Endothelial cell of umbilical vein (primary cell): ENCODE data around the gene DNAI2. TPM values are rescaled to one million over a fixed set of nuclear protein-coding genes. Genes with fewer than 3 reads are reported as not detected.

Experiments
- BruUV-seq: library from RNA; stranded (reverse); fragments of 400-500 nt; replicated peaks from 2 replicates; lab custom pipeline; 2021; lab: Mats Ljungman, UMichigan
- CTCF ChIA-PET: fragments of 300-600, 350-600 bp; sonication (Branson Sonifier 250); formaldehyde crosslinking; loops from one replicate; lab custom pipeline; 2021; ENCODE audit warnings: antibody characterized with exemption, inconsistent platforms; lab: Charles Lee
- POLR2A ChIA-PET: fragments of 300-600, 350-600 bp; sonication (Branson Sonifier 250); formaldehyde crosslinking; loops from one replicate; lab custom pipeline; 2021; ENCODE audit warnings: antibody characterized with exemption, inconsistent platforms; lab: Charles Lee
- DNase-seq: peaks from one replicate; pipeline ENCODE4 v3.0.0-alpha.2; 2011; ENCODE audit warnings: low read depth, low spot score
- FAIRE-seq: peaks from 2 replicates; lab custom pipeline; 2011; peaks lifted over from hg19 to GRCh38; lab: Jason Lieb, UNC
- H2AFZ ChIP-seq: 2 replicates; pipeline ENCODE4 v1.6.0; 2012; ENCODE audit warnings: low read depth, low read length, control low read depth, inconsistent platforms
- H3K27ac ChIP-seq: 2 replicates; pipeline ENCODE4 v1.5.1; 2011; ENCODE audit warnings: low read depth, mild to moderate bottlenecking, control low read depth, low read length, moderate library complexity; ENCODE audit not compliant: insufficient read depth
- H3K27me3 ChIP-seq, 2 experiments: 2 replicates each; pipeline versions ENCODE4 v1.6.0 to v1.6.1; 2011; ENCODE audit warnings: low read length in 2 of 2, mixed read lengths in 1 of 2; ENCODE audit not compliant: control insufficient read depth in 2 of 2, insufficient read depth in 2 of 2
- H3K36me3 ChIP-seq, 2 experiments: 2 replicates in 1 of 2; 3 replicates in 1 of 2; pipeline ENCODE4 v1.5.1; 2011; ENCODE audit warnings: low read length in 2 of 2, mild to moderate bottlenecking in 1 of 2, moderate library complexity in 1 of 2; ENCODE audit not compliant: control insufficient read depth in 2 of 2, insufficient read depth in 2 of 2; ENCODE audit errors: extremely low read depth in 1 of 2
- H3K4me1 ChIP-seq: 3 replicates; pipeline ENCODE4 v1.5.1; 2011; ENCODE audit warnings: mild to moderate bottlenecking, low read length; ENCODE audit not compliant: control insufficient read depth, insufficient read depth; ENCODE audit errors: extremely low read depth
- H3K4me2 ChIP-seq: 2 replicates; pipeline ENCODE4 v1.6.1; 2011; ENCODE audit warnings: low read length, control low read depth, mixed read lengths; ENCODE audit not compliant: insufficient read depth
- H3K4me3 ChIP-seq, 3 experiments: fragments of 200-600 bp in 1 of 3; sonication (generic), shearing (Covaris generic) in 1 of 3; replicated peaks in 1 of 3; 2 replicates each; pipeline ENCODE4 v1.5.1; 2011 to 2016; ENCODE audit warnings: control low read depth in 3 of 3, low read length in 3 of 3, mild to moderate bottlenecking in 2 of 3, inconsistent platforms in 1 of 3, low read depth in 1 of 3, moderate library complexity in 1 of 3; ENCODE audit not compliant: insufficient read depth in 1 of 3
- H3K79me2 ChIP-seq: 2 replicates; pipeline ENCODE4 v1.6.0; 2012; ENCODE audit warnings: low read length, inconsistent platforms; ENCODE audit not compliant: control insufficient read depth, insufficient read depth
- H3K9ac ChIP-seq: replicated peaks from 2 replicates; pipeline ENCODE3; 2011; ENCODE audit warnings: low read length, control low read depth; ENCODE audit not compliant: insufficient read depth; ENCODE audit errors: extremely low read depth
- H3K9me1 ChIP-seq: replicated peaks from 3 replicates; pipeline ENCODE4 v1.6.0; 2011; ENCODE audit warnings: mild to moderate bottlenecking, low read length; ENCODE audit not compliant: control insufficient read depth, insufficient read depth; ENCODE audit errors: extremely low read depth
- H3K9me3 ChIP-seq: replicated peaks from 2 replicates; pipeline ENCODE4 v1.5.1; 2012; ENCODE audit warnings: low read length, inconsistent platforms; ENCODE audit not compliant: control insufficient read depth, insufficient read depth
- H4K20me1 ChIP-seq: replicated peaks from 2 replicates; pipeline ENCODE3; 2011; ENCODE audit warnings: mild to moderate bottlenecking, low read length; ENCODE audit not compliant: control insufficient read depth, insufficient read depth; ENCODE audit errors: extremely low read depth
- CTCF ChIP-seq, 2 donors: IDR thresholded peaks; 1 replicate in 1 of 2; 2 replicates in 1 of 2; pipeline ENCODE4 v1.5.1; 2011; ENCODE audit warnings: low read length in 2 of 2, mild to moderate bottlenecking in 2 of 2, moderate library complexity in 2 of 2, control low read depth in 1 of 2, inconsistent platforms in 1 of 2, low read depth in 1 of 2; ENCODE audit not compliant: insufficient read depth in 1 of 2; ENCODE audit errors: extremely low read depth in 1 of 2
- EZH2 ChIP-seq: IDR thresholded peaks from 2 replicates; pipeline ENCODE4 v1.6.1; 2012; ENCODE audit warnings: borderline replicate concordance, low read depth, mild to moderate bottlenecking, moderate library complexity, low read length, inconsistent platforms; ENCODE audit not compliant: severe bottlenecking
- FOS ChIP-seq: IDR thresholded peaks from 2 replicates; pipeline ENCODE4 v1.6.1; 2011; ENCODE audit warnings: mild to moderate bottlenecking, low read length, moderate library complexity, borderline replicate concordance; ENCODE audit not compliant: insufficient read depth
- GATA2 ChIP-seq: IDR thresholded peaks from 2 replicates; pipeline ENCODE4 v1.7.0; 2011; ENCODE audit warnings: low read depth, mild to moderate bottlenecking, moderate library complexity, mixed read lengths, low read length; ENCODE audit not compliant: insufficient read length, insufficient read depth
- JUN ChIP-seq: IDR thresholded peaks from 2 replicates; pipeline ENCODE4 v1.6.1; 2011; ENCODE audit warnings: borderline replicate concordance, low read depth; ENCODE audit not compliant: insufficient read length, insufficient read depth
- MYC ChIP-seq: IDR thresholded peaks from one replicate; pipeline ENCODE4 v1.6.1; 2011; ENCODE audit warnings: mild to moderate bottlenecking, low read depth, low read length
- POLR2A ChIP-seq: IDR thresholded peaks from 2 replicates; pipeline ENCODE4 v1.6.1; 2012; ENCODE audit warnings: low read depth, mild to moderate bottlenecking, control low read depth, low read length
- POLR2AphosphoS5 ChIP-seq: IDR thresholded peaks from 2 replicates; pipeline ENCODE4 v1.6.1; 2012; ENCODE audit warnings: low read depth, mild to moderate bottlenecking, control low read depth, low read length, moderate library complexity; ENCODE audit not compliant: insufficient read depth
- dilution Hi-C: fragments of 300-500 bp; cut with MboI; formaldehyde crosslinking; loops from one replicate; pipeline ENCODE4 v1.15.0; 2019; ENCODE audit warnings: low sequenced_read_pairs; ENCODE audit not compliant: extremely low pct_ligation_motif_present
- intact Hi-C: fragments of 100-400 bp; cut with micrococcal nuclease; formaldehyde crosslinking; loops from one replicate; pipeline ENCODE4 v1.10.0; 2022
- polyA plus RNA-seq, 4 experiments: library from polyadenylated mRNA; depleted of rRNA in 3 of 4; stranded (reverse) in 3 of 4; unstranded in 1 of 4; fragments of >200 nt; gene quantifications; 2 replicates each; pipeline versions ENCODE4 v1.2.1 to v1.2.3, GENCODE V29; 2011 to 2012; ENCODE audit warnings: missing spikeins in 1 of 4
- total RNA-seq: library from RNA; stranded (reverse); gene quantifications from 2 replicates; pipeline ENCODE4 v1.2.3, GENCODE V29; 2021
- TF ChIP-seq, protein P1 (sequence below): IDR thresholded peaks from 2 replicates; pipeline ENCODE4 v1.6.1; 2011; ENCODE audit not compliant: insufficient read depth, insufficient read length

DNAI2 gene
- total and polyA plus RNA-seq, 2 donors (not counting 3 experiments of a cell fraction or from before 2014, with no cell fraction given) = not detected

- TF ChIP-seq JUN = no peak
- TF ChIP-seq, protein P1, sequence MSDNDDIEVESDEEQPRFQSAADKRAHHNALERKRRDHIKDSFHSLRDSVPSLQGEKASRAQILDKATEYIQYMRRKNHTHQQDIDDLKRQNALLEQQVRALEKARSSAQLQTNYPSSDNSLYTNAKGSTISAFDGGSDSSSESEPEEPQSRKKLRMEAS = no peak
- TF ChIP-seq MYC = no peak
- no peak for TF ChIP-seq GATA2
- TF ChIP-seq EZH2 = no peak
- TF ChIP-seq POLR2A = no peak
- TF ChIP-seq CTCF (IDR thresholded peaks at IDR 0.05; ENCODE audit: extremely low read depth in 1 of 2, insufficient read depth in 1 of 2, low read depth in 1 of 2, low read length in 2 of 2) = no peak
- TF ChIP-seq FOS = no peak
- TF ChIP-seq POLR2AphosphoS5 = no peak
- Histone ChIP-seq H3K9me3 (no peaks in the 10 kb centered on the region), H3K4me1 (no peaks in the 10 kb centered on the region), H3K9ac (no peak overlapping the region), H3K27ac (no peak overlapping the region), H3K27me3 (peaks cover 10 to 18% of the 10 kb centered on the region in 2 experiments), H4K20me1 (no peaks in the 10 kb centered on the region), H2AFZ (no peak overlapping the region), H3K4me3 (no peak overlapping the region), H3K79me2 (no peaks in the 10 kb centered on the region), H3K4me2 (no peak overlapping the region), H3K36me3 (no peaks in the 10 kb centered on the region), H3K9me1 (no peaks in the 10 kb centered on the region)
- DNase-seq (no peak), FAIRE-seq (no peak)
- dilution Hi-C loops (no loop called here), intact Hi-C loops (loop anchor here (1.0 kb wide), 1 partner anchor 60 kb away; no protein-coding TSS in a partner anchor)
- no TSS peak for BruUV-seq
- ChIA-PET CTCF (interaction anchor here (0.6 to 3.6 kb wide), 13 partner anchors 8 to 152 kb away, joined by 3 to 29 read pairs (median 4); no protein-coding TSS in a partner anchor), POLR2A (no interaction called here)
Measured at GRCh38 chr17:74360899-74361229, 86.8 kb downstream of the DNAI2 start.
